Kidney glomerular epithelial cell (primary cell): Measurements from ENCODE around the gene C14orf132.

Experiments used
- DNase-seq: peaks from one replicate; lab custom pipeline; 2025; lab: John Stamatoyannopoulos, UW

Gene C14orf132

DNA sequence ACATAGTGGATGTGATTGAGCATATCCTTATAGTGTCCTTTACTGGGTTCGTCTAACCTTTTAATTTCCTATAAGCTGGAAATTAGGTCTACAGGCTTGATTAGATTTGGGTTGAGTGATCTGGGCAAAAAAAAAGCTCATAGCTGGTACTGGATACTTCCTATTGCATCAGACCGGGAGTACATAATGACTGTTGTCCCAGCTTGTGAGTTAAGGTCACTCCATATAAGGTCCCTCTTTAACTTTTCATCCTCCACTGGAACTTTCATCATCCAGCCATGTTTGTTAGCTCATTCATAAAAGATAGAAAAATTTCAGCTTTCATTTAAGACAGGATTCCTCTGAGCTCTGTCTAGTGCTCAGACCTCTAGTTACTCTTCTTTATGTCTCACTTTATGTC, 80.8 kb downstream of the C14orf132 start:
- no peak for DNase-seq

GRCh38 chr14:96120392-96120791, 81.2 kb downstream of the C14orf132 start:
- no peak for DNase-seq

- DNase-seq = no peak
Measured at GRCh38 chr14:96120941-96121340, 81.8 kb downstream of the C14orf132 start.

DNA sequence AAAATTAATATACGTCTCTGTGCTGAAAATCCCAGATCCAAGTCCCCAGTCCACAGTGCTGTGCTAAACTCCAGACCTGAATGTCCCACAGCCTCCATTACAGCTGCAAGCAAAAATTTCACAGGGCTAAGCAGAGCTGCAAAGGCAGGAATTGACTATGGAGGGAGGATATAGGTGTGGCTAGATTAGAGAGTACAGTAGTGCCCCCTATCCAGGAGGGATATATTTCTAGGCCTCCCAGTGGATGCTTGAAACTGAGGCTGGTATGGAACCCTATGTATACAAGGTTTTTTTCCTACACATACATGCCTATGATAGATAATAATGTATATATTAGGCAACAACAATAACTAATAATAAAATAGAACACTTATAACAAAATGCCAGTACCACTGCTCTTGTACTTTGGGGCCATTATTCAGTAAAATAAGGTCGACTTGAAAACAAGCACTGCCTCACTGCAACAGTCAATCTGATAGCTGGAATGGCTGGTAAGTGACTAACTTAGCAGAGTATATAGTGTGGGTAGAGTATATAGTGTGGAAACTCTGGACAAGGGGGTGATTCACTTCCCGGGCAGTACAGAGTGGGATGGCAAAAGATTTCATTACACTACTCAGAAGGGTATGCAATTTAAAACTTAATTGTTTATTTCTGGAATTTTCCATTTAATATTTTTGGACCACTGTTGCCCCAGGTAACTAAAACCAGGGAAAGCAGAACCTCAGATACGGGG, 82.7 kb downstream of the C14orf132 start:
- no peak for DNase-seq

- no peak for DNase-seq
Measured at GRCh38 chr14:96122496-96122895, 83.3 kb downstream of the C14orf132 start.

GRCh38 chr14:96125536-96125935, 86.4 kb downstream of the C14orf132 start:
- no peak for DNase-seq

DNA sequence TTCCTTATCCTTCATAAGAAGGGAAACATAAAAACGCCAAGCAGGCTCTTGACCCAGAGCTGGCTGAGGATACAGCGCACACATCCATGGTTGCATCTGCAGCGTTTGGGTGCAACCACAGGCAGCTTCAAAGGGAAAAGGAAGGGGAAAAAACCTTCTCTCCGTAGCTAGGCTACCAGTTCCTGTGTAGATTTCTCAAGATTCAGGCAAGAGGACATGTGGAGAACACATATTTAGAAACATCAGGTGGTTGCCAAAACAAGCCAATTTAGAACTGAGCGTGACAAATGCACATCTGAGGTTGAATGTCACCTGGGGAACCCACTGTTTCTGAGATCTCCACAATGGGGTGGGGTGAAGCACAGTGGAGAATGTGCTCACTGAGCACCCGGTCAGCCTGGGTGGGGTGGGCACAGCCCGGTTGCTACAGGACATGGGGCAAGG, 87.2 kb downstream of the C14orf132 start:
- DNase-seq = no peak

DNA sequence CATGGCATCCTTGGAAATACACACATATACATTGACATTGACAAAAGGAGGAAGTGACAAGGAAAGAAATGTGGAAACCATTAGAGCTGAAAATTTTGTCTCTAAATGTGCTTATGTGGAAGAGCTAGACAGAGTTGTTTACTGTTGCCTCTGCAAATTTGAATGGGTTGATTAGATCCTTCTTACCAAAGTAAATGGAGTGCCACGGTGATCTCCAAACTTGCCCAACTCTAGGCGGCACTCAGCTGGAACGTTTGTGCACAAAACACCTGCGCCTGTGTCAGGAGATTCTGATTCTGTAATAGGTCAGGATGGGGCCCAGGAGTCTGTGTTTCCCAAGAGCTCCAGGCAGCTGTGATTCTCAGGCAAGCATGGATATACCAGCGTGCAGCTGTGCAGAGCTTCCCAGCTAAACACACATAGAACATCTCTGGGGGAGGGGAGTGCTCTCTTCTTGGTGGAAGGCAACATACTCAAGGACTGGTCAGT, 87.7 kb downstream of the C14orf132 start:
- DNase-seq = no peak

DNA sequence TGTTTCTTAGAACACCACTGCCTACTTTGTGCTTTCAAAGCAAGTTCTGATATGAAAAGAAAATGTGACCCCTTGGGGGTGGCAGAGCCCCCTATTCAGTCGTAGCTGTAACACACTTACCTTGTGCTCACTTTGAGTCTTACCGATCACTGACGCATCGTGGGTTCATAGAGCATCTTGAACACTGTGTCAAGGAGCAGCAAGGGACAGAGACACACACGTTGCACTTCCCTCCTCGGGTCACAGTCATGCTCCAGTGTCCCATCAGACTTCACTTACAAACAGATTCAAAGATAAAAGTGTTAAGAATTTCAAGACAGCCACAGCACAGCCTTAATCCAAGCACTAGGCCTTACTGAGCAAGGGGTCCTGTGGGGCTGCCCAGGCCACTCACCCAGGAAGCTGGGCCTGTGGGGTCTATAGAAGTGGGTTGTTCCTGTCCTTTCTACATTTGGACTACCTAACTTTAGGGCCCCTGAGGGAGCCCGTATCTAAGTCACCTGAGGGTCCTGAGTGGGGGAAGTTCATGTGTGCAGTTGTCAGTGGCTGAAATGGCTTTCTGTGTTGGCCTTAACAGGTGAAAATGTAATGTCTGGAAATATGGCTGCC, 90.1 kb downstream of the C14orf132 start:
- no peak for DNase-seq

GRCh38 chr14:96130391-96130790, 91.2 kb downstream of the C14orf132 start:
- DNase-seq = no peak

GRCh38 chr14:96130854-96131253, 91.7 kb downstream of the C14orf132 start:
- peak; percentile 37 for DNase-seq

DNA sequence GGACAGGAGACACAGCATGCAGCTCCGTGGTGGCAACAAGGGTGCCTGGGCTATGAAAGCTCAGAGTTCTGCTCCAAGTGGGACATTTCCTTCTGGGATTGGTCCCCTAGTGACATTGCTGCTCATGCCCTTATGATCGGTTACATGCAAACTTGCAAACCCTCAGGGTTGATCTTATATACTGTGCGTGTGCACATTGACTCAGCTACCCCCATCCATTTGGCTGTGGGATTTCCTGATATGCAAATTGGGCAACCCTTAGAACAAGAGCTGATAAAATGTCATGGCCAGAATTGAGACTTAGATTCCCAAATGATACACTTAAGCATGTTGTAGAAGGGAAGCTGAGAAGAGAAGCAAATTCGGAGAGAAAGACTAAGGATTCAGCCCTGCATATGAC, 92.7 kb downstream of the C14orf132 start:
- DNase-seq = no peak

GRCh38 chr14:96134508-96134907, 95.3 kb downstream of the C14orf132 start:
- DNase-seq = no peak

- no peak for DNase-seq
Measured at GRCh38 chr14:96135285-96135684, 96.1 kb downstream of the C14orf132 start.

- DNase-seq = peak; percentile 20
Measured at GRCh38 chr14:96136371-96137005, 97.3 kb downstream of the C14orf132 start.

DNA sequence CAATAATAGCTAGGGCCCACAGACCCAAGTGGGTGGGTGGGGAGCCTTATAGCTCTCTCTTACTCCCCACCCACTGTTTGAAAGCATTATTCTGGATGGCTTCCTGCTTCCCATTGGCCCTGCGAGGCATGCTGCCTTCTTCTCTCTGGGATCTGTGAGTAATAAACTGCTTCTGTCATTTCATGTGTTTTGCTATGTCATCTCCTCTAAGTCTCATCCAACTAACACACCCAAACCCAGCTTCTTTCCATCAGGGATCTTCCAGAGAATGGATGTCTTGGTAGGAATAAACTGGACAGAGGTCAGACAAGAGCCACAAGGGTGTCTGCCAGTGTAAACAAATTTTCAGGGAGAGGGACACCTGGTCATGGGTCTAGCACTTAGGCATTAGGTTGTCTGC, 99.1 kb downstream of the C14orf132 start:
- no peak for DNase-seq

- DNase-seq = no peak
Measured at GRCh38 chr14:96139169-96139568, 100.0 kb downstream of the C14orf132 start.

GRCh38 chr14:96139879-96140278, 100.7 kb downstream of the C14orf132 start:
- DNase-seq = no peak

DNA sequence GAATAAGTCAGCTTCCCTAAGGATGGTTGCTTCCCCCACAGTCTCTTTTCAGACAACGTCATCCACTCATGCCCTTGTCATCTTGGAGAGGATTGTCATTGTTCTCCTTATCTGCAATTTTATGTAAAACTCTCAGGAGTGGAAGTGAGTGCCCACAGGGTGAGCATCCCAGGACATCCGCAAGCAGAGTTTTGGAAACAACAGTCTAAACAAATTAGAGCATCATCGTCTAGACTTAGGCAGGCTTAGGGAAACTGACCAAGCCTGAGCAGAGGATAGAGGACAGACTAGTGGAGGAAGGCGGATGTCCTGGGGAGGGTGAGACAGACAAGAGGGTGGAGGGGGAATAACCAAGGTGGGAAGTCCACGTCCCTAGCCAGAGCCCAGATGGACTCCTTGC, 101.8 kb downstream of the C14orf132 start:
- no peak for DNase-seq
